ENCODE data around the gene HEPN1.

HEPN1 gene

DNA sequence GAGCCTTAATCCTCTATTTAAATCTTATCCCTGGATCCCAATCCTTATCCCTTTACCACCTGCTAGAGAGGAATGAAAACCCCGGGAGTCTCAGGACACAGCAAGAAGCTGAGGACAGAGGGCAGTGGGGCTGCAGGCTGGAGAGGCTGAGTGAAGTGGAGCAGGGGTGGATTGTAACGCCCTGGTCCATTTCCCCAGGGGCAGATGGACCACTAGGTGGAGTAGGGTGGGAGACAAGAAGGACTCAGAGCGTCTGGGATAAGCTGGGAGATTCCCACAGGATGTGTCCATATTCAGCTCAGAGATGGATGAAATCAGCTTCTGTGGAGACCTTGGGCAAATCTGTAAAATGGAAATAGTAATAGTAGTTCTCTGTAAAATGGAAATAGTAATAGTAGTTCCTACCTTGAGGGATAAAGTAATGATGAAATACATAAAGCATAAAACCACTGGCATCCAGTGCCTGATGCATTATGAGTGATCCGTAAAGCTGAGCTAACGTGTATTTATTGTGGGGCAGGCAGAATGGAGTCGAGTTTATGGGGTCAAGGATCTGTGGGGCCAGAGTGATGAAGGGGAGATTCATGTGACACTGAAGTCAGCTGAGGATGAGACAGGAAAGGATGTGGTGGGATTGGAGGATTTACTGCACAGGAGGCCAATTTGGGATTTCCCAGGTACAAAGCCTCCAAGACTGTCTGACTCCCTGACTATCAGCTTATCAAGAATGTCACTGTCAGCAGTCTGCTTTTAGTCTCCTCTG lies 19.5 kb upstream of the HEPN1 start:
- DNase-seq (ENCODE audit: low read depth in 2 of 2) = no peak

DNA sequence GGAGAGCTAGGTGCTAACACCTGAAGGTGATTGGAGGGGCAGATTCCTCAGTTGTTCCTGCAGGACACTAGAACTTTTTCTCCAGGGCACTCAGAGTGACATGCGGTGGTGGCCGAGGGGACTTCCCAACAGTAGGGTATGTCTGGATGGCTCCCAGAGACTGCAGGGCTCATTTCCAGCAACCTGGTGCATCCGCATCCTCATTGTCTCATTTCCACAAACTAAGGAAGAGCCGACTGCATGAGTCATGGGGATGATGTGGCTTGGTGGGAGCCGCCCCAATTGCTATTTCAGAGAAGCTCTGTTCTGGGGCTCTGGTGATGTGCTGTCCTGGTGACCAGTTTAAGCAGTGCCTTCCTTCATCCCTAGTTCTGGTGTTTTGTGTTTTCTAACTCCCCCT lies 18.6 kb upstream of the HEPN1 start:
- no peak for DNase-seq (ENCODE audit: low read depth in 2 of 2)

DNA sequence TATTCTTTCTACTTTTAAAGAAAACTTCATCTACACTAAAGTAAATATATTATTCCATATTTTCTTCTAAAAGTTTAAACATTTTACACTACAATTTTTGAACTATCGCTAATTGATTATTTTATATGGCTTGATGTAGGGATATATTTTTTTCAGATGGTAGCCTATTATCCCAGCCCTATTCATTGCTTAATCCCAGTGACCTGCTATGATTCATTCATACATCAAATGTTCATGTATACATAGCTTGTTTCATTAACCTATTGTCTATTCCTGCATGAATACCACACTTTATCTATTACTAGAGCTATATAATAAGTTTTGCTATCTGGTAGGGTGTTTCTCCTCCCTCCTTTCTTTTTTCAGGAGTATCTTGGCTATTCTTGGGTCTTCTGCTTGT lies 16.4 kb upstream of the HEPN1 start:
- no peak for DNase-seq (ENCODE audit: low read depth in 2 of 2)

DNA sequence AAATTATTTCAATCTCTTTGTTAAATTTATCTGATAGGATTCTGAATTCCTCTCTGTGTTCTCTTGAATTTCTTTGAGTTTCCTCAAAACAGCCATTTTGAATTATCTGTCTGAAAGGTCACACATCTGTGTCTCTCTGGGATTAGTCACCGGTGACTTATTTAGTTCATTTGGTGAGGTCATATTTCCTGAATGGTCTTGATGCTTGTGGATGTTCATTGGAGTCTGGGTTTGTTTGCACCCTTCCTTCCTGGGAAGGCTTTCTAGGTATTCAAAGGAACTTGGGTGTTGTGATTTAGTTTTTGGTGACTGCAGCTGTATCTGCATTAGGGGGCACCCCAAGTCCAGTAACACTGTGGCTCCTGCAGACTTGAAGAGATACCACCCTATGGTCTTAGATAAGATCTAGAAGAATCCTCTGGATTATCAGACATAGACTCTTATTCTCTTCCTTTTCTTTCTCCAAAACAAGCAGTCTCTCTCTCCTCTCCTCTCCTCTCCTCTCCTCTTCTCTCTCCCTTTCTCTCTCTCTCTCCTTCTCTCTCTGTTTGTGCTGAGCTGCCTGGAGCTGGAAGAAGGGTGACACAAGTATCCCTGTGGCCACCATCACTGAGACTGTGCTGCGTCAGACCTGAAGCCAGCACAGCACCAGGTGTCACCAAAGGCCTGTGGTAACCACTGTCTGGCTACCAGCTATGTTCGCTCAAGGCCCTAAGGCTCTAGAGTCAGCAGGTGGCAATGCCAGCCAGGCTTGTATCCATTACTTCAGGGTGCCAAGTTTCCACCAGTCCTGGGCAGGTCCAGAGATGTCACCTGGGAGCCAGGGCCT lies 3.3 kb upstream of the HEPN1 start:
- DNase-seq (ENCODE audit: low read depth in 2 of 2) = no peak

DNA sequence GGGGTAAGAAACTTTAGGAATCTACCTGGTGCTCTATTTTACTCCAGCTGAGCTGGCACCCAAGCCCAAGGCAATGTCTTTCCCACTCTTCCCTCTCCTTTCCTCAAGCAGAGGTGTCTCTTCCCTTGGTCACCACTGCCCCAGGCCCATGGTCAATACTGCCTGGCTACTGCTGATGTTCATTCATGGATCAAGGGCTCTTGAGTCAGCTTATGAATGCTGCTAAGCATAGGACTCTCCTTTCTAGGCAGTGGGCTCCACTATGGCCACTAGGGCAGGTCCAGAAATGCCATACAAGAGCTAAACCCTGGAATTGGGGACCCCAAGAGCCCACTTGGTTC lies 2.7 kb upstream of the HEPN1 start:
- no peak for DNase-seq (ENCODE audit: low read depth in 2 of 2)

DNA sequence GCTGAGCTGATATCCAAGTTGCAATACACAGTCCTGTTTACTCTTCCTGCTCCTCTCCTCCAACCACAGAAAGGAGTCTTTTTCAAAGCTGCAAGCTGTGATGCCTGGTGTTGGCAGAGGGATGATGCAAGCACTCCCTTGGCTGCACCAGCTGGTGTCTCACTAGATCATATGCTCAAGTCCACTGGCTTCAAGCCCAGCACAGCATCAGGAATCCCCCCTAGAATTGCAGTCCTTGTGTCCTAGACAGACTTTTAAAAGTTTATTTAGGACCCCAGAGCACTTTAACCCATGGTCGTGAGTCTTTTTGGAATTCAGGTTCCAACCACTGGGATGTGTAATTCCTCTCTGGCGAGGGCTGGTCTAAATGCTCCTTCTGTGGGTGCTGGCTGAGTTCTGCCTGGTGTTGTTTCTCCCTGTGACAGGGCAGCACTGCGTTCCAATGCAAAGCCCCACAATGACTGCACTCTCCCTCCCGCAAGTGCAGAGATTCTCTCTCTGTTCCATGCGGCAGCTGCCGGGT lies 1.9 kb upstream of the HEPN1 start:
- no peak for DNase-seq (ENCODE audit: low read depth in 2 of 2)

DNA sequence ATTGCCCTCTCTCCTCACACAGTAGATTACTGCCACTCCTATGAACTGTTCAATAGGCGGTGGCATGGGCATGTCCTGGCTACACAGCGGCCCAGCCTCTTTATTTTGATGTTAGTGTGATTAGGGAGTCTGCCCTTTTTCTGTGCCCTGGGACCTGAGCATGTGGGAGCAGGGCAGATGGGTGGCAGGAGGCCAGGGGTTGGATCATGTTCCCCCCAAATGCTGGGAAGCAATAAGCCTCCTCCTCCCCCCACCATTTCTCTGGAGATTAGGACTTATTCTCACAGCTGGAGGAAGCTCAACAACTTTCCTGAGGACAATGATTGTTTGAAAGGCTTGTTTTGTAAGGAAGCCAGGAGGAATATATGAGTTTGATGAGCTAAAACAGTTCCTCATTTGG lies 848 bp downstream of the HEPN1 start:
- DNase-seq (ENCODE audit: low read depth in 2 of 2) = no peak

DNA sequence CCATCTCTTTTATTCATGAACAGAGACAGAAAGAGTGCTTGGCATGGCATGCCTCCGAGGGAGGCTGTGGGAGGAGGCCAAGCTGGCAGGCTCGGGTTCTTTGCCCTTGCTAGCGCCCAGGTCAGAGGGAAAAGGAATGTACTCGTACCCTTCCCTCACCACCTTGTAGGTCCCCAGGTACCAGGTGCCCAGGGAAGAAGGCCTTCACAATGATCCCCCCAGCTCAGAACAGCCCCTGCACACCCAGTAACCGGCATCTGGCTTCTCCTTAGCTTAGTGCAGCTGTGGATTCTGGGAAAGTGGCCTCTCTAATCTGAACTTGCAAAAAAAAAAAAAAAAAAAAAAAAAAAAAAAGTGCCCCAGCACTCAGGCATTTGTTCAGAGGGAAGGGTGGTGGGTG lies 1.3 kb downstream of the HEPN1 start:
- no peak for DNase-seq (ENCODE audit: low read depth in 2 of 2)

DNA sequence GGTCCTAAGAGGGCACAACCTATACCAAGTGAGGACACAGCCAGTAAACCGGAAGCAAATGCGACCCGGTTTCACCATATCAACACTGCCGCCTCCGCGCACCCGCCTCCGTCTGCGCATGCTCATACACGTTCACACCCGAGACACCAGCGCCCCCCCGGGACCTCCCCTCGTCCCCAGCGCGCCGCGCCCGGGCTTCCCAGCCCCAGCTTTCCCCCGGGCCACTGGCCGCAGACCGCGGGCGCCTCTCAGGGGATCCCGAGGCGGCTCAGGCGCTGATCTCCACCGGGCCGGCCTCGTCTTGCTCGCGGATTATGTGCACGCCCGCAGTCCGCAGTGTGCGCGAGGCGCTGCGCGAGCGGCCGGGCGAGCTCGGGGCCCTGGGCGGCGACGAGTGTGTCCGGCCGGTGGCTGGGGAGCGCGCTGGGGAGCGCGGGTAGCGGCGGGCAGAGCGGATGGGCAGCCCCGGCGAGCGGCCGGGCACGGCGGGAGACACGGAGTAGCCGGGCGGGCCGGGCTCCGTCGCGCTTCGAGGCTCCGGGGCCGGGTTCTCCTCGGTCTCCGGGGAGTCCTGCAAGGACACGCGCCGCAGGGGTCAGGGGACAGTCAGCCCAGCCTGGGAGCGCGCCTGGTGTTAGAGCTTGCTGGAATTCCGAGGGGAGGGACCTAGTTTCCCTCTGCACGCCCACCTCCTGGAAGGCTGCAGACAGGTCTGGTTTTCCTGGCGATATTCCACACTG lies 2.0 kb downstream of the HEPN1 start:
- DNase-seq (ENCODE audit: low read depth in 2 of 2) = peak; percentile 57 to 70

DNA sequence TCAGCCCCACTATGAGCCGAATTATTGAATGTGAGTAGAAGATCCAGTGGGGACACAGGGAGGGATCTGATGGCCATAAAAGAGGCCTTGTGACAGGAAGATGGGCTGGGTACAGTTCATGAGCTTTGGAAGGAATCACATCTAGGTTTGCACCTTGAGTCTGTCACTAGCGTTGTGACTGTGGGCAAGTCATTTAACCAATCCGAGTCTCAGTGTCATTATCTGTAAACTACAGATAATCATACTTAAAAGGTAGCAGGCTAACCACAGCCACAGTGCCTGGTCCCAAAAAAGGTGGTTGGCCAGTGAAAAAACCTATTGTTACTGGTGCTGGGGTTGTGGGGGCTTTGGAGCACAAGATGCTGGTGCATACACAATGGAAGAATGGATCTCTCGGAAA lies 3.8 kb downstream of the HEPN1 start:
- DNase-seq (ENCODE audit: low read depth in 2 of 2) = no peak

DNA sequence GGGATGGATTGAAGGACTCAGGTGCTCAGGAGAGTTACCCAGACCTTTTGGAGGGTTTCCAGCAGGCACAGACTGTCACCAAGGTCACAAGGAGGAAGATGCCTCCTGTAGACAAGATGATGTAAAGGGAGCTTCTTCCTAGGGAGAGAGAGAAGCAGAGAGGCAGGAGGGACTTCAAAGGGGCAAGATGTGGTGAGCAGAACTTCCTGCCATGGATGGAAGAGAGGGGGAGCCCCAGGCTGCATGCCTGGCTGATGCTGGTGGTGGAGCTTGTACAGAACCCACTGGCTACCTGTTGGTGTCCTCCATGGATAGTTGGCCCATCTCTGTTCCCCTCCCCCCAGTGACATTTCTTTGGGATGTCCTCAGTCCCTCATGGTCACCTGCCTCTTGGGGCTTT lies 4.2 kb downstream of the HEPN1 start:
- no peak for DNase-seq (ENCODE audit: low read depth in 2 of 2)

DNA sequence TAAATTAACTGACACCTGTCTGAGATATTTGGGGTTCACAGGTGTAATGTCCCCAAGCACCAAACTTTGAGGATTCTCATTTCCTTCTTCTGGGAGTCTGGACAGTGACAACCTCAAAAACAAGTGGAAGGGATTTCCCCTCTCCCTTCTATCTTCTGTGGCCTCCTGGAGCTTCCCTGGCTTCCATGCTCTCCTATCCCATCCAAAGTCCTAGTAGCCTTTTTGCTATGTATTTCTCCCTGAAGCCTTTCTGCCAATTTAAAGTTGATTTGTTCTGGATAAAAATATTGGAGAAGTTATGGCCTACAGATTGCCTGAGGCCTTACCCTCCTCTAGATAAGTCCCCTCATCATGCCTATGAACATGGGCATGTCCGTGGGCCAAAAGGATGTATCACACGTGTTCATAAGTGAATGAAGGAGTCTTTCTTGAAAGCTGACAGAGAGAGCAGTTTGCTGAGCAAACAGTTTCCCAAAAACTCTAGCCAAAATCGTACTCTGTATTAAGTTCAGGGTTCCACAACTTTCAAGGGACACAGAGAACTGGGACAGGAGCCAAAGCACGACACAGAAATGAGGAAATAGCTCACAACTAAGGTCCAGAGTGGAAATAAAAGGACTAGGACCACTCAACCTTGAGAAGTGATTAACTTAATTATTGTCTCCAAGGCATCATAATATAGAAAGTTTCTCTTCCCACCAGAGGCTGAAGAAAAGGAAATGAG lies 10.1 kb downstream of the HEPN1 start:
- DNase-seq (ENCODE audit: low read depth in 2 of 2) = no peak

DNA sequence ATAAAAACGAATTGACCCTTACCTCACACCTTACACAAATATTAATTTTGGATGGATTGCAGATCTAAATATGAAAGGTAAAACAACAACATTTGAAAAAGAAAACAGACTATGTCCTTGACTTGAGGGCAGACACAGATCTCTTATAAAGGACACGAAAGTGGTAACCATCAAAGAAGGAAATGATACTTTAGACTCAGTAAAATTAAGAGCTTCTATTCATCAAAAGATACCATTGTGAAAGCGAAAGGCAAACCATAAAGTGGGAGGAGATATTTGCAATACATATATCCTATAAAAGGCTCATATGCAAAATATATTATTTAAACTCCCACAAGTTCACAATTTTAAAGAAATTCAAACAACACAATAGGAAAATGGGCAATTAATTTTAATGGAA lies 11.7 kb downstream of the HEPN1 start:
- no peak for DNase-seq (ENCODE audit: low read depth in 2 of 2)

DNA sequence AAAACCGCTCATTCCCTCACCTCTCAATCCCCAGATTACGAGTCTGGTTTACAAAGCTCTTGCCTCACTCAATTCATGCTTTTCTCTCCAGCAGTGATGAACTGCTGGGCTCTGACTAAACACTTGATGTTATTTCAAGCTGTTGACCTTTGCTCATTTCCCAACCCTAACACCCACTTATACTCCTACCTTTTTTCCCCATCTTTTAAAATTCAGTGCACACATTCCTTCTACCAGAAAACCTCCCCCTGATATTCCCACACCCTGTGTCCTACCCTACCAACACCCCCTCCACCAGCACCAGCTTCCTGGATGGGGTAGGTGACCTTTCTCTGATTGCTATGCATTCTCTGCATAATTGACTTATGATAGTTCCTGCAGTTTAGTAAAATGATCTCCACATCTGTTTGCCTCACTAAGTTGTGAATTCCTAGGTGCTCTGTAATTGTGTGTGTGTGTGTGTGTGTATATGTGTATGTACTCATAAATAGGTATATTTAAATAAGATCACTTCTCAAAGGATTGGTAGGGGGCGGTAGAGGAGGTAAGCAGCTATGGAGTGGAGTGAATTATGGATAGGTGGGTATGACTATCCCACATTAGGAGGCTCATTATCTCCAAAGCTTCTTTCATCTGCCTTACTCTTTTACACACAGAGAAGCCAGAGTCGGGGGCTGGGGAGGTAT lies 16.0 kb downstream of the HEPN1 start:
- no peak for DNase-seq (ENCODE audit: low read depth in 2 of 2)

DNA sequence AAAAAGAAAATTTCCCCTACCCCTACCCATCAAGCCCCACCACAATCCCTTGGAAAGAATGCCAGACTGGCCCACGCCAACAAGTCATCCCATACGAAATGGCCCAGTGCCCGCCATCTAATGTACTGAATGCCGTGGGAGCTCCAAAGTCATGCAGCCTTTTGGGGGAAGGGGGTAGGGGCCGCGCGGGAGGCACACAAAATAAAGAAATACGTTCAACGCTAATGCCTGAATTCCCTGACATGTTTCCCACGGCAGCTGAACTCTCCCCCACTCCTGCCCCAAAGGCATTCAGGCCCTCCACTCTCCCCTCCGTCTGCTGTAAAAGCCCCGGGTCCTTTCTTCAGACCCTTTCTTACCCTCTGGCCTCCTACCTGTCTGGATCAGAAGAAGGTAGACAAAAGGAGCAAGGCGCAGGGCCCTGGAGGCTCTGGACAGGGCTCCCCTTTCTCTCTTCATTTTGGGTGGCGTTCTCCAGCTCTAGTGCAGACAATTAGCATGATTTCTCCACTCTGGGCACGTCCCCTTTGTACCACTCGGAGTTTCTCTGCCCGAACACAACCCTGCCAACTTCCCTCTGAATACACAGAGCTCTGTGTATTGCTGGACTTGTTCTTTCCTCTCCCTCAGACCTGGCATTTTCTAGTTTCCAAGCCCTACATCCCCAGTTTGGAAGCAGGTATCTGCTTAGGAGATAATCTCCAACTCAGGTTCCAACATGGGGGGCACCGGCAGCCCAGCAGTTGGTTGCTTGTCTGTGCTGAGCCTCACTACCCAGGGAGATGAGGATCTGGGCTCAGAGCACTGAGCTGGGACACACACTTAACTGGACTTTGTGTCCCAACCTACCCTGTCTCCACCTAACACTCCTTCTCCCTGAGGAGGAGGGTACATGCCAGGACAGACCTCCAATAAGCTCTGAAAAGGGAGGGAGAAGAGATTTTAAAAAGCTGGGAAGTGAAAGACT lies 16.8 kb downstream of the HEPN1 start, which contains the start of gene HEPACAM:
Gene HEPACAM (minus strand): TSS at position 500 of the 967 bp plus-strand sequence. CDS start 41 bp downstream, at position 459.
- DNase-seq (ENCODE audit: low read depth in 2 of 2) = no peak

DNA sequence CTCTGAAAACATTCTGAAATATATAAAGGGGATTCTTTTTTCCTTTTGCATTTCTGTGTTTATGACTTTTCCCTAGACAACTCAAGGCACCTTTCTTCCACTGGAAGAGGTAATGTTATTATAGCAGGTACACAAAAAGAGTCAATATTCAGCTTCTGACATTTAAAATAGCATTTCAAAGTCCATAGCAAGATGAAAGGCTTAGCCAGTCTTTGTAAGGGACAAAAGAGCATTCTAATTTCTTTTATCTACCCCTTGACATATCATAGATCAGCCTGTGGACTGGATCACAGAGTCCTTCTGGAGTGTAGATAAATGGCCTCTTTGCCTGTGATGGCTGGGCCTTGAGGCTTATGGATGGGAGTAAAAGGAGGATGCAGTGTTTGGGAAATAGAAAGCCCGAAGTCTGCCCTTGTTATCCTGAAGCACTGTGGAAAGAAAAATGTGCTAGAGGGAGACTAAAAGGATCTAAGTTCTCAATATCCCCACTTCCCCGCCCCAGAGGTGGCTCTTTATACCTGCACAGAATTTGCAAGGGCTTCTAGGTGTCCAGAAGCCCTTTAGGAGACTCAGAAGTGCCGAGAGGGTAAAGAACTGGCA lies 18.4 kb downstream of the HEPN1 start:
- DNase-seq (ENCODE audit: low read depth in 2 of 2) = no peak

DNA sequence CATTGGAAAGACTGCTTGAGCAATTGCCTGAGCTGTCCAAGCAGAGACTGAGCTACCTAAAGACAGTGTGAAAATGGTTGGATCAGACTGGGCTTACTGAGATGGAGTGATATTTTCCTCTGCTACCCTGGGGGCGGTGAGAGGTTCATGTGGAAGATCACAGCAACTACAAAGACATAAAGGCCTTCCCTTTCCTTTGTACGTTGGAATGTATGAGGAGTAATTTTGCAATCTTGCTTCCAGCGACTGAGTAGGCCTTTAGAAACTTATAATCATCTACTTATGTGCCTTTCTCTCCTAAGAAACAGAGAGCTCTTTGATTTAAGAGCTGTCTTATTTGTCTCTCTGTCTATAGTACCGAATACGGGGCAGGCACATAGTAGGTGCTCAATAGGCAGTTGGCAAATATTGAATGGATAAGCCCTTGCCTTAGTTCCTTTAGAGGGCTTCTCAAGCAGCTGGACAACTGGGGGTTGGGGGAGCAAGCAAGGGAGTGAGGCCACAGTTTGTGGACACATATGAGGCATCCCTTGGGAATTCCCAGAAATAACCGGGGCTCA lies 19.2 kb downstream of the HEPN1 start:
- no peak for DNase-seq (ENCODE audit: low read depth in 2 of 2)

DNA sequence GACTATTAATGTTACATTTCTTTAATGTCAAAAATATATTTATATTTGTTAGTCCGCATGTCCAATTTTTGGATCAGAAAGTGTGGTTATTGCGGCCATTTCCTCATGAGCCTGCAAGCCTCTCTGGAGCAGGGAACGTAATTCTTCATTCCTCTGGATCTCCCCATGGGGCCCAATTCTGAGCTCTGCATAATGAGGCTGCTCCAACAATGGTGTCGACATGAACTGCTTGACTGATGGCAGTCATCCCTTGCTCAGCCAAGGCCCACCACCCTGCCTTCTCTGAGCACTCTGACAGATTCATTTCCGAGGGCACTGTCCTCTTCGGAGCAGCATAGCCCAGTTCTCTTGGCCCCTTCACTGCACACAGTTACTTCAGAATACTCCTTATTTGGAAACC lies 19.9 kb downstream of the HEPN1 start:
- no peak for DNase-seq (ENCODE audit: low read depth in 2 of 2)

DNA sequence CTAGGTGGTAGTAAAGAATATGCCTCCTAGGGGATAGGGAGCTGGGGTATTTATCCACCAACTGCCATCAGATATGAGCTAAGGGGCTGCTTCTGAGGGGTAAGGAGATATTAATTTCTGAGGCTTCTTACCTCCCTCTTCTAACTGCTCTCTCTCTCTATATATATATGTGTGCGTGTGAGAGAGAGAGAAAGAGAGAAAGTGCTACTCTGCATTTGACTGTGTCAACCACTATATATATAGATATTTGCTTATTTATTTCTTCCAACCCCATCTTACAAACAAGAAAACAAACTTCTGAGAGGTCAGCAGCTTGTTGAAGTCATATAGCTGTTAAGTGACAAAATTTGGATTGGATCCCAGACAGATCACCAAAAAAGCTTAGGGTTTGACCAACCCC lies 22.7 kb downstream of the HEPN1 start:
- DNase-seq (ENCODE audit: low read depth in 2 of 2) = no peak

All from stimulated activated CD4-positive, alpha-beta T cell treated with anti-CD3 and anti-CD28 coated beads, Interleukin-4, amount 100 ng/mL, for 48 hours (primary cell).